HUES48 (cell line): ENCODE measurements around the gene PLLP.

ENCODE experiments used
- H3K27ac ChIP-seq: one replicate; pipeline ENCODE4 v1.7.0; 2013; ENCODE audit warnings: low read depth, low read length, inconsistent platforms
- H3K27me3 ChIP-seq: 2 replicates; pipeline ENCODE4 v1.6.1; 2013; ENCODE audit warnings: mild to moderate bottlenecking, low read length; ENCODE audit not compliant: control insufficient read depth, insufficient read depth
- H3K36me3 ChIP-seq: 2 replicates; pipeline ENCODE4 v1.6.1; 2013; ENCODE audit warnings: low read length; ENCODE audit not compliant: control insufficient read depth, insufficient read depth
- H3K4me1 ChIP-seq: 2 replicates; pipeline ENCODE4 v1.6.1; 2013; ENCODE audit warnings: mild to moderate bottlenecking, low read length; ENCODE audit not compliant: control insufficient read depth, insufficient read depth
- H3K4me3 ChIP-seq: 2 replicates; pipeline ENCODE4 v1.5.1; 2013; ENCODE audit warnings: mild to moderate bottlenecking, low read depth, low read length
- H3K9ac ChIP-seq: 2 replicates; pipeline ENCODE4 v1.6.1; 2013; ENCODE audit warnings: mild to moderate bottlenecking, low read depth, low read length, moderate library complexity
- H3K9me3 ChIP-seq: 2 replicates; pipeline ENCODE4 v1.6.1; 2013; ENCODE audit warnings: low read length; ENCODE audit not compliant: control insufficient read depth, insufficient read depth

The PLLP gene

DNA sequence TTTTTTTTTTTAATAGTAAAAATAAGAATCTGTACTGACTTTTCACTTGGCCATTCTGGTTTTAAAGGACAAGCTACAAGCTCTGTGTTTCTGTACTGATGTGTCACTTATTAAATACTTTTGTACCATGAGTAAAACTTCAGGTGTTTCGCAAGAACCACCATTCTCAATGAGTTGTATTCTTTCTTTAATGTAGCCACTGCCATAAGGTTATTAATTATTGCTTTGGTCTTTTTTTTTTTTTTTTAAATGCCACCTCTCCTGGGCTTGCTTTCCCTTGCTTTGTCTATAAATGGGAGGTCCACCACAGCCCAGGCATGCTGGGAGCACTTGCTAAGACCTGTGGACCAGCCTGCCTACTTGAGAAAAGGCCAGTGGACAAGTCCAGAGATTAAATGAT is 31.0 kb downstream of the PLLP start:
- Histone ChIP-seq H3K9me3 (no peaks in the 10 kb centered on the region), H3K9ac (no peak overlapping the region)

DNA sequence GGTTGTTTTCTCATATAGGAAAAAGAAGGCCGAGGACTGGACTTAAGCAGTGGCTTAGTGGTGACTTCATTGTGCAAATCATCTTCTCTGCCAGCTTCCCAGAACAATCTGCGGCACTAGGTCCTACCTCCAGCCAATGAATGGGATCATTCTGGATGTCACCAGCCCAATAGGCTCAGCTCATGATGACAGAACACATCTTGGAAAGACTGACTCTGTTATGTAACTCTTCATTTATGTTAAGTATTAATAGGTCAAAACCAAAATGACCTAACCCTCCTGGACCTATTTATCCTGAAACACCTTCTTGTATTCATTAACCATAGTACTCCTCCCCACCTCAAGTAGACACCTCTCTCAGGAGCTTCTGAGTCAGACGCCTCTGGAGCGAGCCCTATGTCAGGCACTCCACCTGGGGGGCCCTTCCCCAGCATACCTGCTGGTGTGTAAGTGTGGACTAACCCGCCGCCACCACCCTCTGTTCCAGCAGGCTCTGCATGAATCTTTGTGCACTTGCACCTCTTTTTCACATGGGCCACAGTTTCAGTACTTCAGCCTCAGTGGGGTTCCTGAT is 32.2 kb downstream of the PLLP start:
- no peaks in the 10 kb centered on the region for H3K4me1 ChIP-seq
- no peak overlapping the region for H3K27ac ChIP-seq
- H3K36me3 ChIP-seq = peaks cover 26% of the 10 kb centered on the region; the same call in 1 of the 2 replicates
- no peak overlapping the region for H3K4me3 ChIP-seq
- no peaks in the 10 kb centered on the region for H3K27me3 ChIP-seq
- H3K9me3 ChIP-seq = no peaks in the 10 kb centered on the region
- no peak overlapping the region for H3K9ac ChIP-seq

More for the DNA sequence above, 31.0 kb downstream of the PLLP start:
- Histone ChIP-seq H3K27ac (no peak overlapping the region), H3K36me3 (peaks cover 26% of the 10 kb centered on the region; the same call in 1 of the 2 replicates), H3K27me3 (no peaks in the 10 kb centered on the region), H3K4me1 (no peaks in the 10 kb centered on the region), H3K4me3 (no peak overlapping the region)

DNA sequence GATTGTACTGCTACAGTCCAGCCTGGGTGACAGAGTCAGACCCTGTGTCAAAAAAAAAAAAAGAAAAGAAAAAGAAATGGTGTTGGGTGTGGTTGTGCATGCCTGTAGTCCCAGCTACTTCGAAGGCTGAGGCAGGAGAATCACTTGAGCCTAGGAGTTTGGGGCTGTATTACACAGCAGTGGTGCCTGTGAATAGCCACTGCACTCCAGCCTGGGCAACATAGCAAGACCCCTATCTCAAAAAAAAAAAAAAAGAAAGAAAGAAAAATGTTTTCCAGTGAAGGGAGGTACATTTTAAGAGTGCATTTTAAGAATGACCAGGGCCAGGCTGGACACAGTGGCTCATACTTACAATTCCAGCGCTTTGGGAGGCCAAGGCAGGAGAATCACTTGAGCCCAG is 33.1 kb downstream of the PLLP start:
- Histone ChIP-seq H3K36me3 (peaks cover 26% of the 10 kb centered on the region; the same call in 1 of the 2 replicates), H3K4me1 (no peaks in the 10 kb centered on the region), H3K9me3 (no peaks in the 10 kb centered on the region), H3K27me3 (no peaks in the 10 kb centered on the region), H3K4me3 (no peak overlapping the region), H3K9ac (no peak overlapping the region), H3K27ac (no peak overlapping the region)

DNA sequence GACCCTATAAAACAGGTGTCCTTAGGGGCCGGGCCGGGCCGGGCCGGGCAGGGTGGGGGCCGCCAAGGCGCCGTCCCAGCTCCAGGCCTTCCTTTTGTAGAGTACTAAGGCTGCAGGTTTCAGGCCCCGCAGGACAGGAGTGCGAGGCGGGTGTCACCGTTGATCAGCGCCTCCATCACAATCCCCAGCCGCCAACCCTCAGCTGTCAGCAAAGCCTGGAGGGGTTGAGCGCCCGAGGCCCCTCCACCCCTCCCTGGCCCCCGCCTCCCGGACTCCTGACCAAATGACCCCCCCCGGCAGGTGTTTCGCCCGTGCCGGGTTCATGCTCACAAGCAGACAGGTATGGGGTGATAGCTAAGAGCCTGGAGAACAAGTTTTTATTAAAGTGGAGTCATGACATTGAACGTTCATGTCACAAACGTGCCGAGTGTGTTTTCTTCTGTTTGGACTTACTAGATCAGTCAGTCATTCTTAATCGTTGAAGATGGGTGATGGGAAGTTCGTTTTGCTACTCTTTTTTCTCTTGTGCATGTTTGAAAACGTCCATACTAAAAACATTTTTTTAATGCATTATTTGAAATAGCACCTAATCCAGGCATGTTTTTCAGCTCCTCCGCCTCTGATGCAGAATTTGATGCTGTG is 38.9 kb downstream of the PLLP start:
- H3K9me3 ChIP-seq = no peaks in the 10 kb centered on the region
- peak overlapping the region; percentile 15; the same call in 1 of the 2 replicates for H3K9ac ChIP-seq

DNA sequence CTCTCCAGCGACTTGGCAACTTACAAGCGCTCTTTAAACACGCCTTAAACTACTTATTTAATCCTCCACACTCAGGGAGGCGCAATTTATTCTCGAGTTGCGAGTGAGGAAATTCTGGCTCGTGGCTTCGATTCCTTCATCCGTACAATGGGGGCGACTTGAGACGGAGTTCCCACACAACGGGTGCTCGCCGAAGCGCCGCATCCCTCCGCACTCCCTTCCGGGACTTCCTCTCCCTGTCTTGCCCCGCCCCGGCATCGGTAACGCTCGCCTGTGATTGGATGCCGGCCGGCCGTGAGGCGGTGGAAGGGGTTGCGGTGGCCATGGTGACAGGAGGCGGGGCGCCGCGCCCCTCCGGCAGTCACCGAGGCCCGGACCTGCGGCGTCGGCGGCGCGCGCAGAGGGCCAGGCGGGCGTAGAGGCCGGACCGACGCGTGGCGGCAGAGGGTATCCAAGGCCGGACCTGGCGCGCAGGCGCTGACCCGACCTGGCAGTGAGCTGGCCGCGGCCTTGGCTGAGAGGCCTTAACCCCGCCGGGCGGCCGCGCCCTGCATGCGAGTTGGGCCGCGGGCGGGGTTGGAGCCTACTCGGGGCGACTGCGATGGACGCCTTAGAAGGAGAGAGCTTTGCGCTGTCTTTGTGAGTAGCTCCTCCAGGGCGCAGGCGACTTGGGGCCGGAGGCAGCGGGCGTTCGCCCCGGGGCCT is 39.6 kb downstream of the PLLP start, which contains the start of gene ARL2BP:
ARL2BP (plus strand) TSS at position 493 of the 705 bp plus-strand sequence; CDS start at position 602, 109 bp downstream.
- Histone ChIP-seq H3K4me3 (peak within 1 kb of the TSS; percentile 82), H3K9ac (peak within 1 kb of the TSS; percentile 54), H3K36me3 (peaks cover 5% of the 10 kb centered on the region), H3K4me1 (peaks cover 7% of the 10 kb centered on the region; the same call in 1 of the 2 replicates), H3K27ac (peak within 1 kb of the TSS; percentile 84), H3K9me3 (no peaks in the 10 kb centered on the region), H3K27me3 (no peaks in the 10 kb centered on the region; the same call in 1 of the 2 replicates)

More for the DNA sequence above, 38.9 kb downstream of the PLLP start:
- H3K4me1 ChIP-seq = peaks cover 7% of the 10 kb centered on the region; the same call in 1 of the 2 replicates
- no peaks in the 10 kb centered on the region; the same call in 1 of the 2 replicates for H3K27me3 ChIP-seq
- peak overlapping the region; percentile 84 for H3K27ac ChIP-seq
- H3K4me3 ChIP-seq = peak overlapping the region; percentile 82
- peaks cover 10% of the 10 kb centered on the region; the same call in 1 of the 2 replicates for H3K36me3 ChIP-seq

DNA sequence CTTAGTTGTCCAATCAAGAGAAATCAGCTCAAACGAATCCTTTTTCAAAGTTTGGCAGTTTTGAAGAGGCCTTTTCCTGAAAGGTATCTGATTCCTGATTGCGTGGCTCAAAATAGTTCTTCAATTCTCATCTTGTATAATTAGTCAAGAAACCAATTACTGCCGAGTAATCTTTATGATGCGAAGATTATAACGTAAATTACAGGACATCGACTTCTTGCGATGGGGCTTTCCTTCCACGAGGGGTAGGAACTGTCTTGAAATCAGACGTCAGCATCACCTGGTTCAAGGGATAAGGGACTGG is 40.1 kb downstream of the PLLP start:
- Histone ChIP-seq H3K4me3 (peak overlapping the region; percentile 82), H3K27ac (peak overlapping the region; percentile 81), H3K36me3 (peaks cover 10% of the 10 kb centered on the region), H3K27me3 (no peaks in the 10 kb centered on the region; the same call in 1 of the 2 replicates), H3K9me3 (no peaks in the 10 kb centered on the region), H3K9ac (peak overlapping the region; percentile 54; the same call in 1 of the 2 replicates), H3K4me1 (peaks cover 7% of the 10 kb centered on the region; the same call in 1 of the 2 replicates)

DNA sequence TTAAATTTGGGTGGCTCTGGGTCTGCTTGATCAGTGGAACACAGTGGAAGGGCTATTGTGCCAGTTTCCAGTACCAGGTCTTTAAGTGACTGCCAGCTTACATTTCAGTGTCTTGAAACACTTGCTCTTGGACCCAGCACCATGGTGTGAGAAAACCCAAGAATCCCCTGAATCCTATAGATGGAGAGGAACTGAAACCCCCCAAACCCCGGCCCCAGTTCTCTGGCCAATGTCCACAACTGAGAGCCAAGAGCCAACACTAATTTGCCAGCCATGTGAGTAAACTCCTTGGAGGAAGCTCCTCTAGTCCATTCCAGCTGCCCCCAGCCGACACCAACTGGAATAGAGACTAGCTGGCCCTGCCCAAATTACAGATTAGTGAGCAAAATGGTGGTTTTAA is 41.8 kb downstream of the PLLP start:
- no peak overlapping the region for H3K9ac ChIP-seq
- no peak overlapping the region for H3K27ac ChIP-seq
- peaks cover 7% of the 10 kb centered on the region; the same call in 1 of the 2 replicates for H3K4me1 ChIP-seq
- H3K9me3 ChIP-seq = no peaks in the 10 kb centered on the region
- H3K4me3 ChIP-seq = no peak overlapping the region
- H3K36me3 ChIP-seq = peaks cover 22% of the 10 kb centered on the region
- no peaks in the 10 kb centered on the region; the same call in 1 of the 2 replicates for H3K27me3 ChIP-seq

DNA sequence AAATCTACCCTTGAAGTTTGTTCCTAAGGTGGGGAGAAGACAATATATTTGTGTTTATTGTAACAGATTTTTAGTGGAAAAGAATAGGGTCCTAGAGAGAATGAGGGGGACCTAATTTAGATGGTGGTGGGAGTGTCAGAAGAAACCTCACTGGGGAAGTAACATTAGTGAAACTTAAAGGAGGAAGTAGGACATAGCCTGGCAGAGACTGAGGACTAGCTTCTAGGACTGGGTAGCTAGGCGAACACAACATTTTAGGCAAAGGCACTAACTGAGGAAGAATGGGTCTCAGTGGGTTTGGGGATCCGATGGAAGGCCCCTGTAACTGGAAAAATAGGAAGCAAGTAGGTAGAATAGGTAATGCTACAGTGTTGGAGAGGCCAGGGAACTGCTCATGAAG is 43.6 kb downstream of the PLLP start:
- H3K9ac ChIP-seq = no peak overlapping the region
- H3K27me3 ChIP-seq = no peaks in the 10 kb centered on the region; the same call in 1 of the 2 replicates
- H3K4me1 ChIP-seq = peaks cover 5% of the 10 kb centered on the region; the same call in 1 of the 2 replicates
- no peak overlapping the region for H3K4me3 ChIP-seq
- peaks cover 28% of the 10 kb centered on the region for H3K36me3 ChIP-seq
- H3K27ac ChIP-seq = no peak overlapping the region
- no peaks in the 10 kb centered on the region for H3K9me3 ChIP-seq

DNA sequence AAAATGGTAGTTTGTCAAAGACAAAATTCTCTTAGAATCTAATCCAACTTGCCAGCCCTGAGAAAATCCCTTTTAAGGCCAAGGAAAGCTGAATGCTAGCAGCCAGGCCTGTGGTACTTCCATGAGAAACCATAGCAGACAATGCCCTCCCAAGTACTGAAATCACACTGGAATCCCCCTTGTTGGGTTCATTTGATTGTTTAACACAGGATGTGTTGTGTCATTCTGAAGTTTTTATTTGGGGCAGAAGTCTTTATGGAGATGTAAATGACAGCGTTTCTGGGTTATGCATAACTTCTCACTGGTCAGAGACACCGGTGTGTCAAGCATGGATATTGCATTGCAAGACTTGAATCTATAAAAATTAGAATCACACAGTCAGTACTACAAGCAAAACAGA is 45.4 kb downstream of the PLLP start:
- Histone ChIP-seq H3K9ac (no peak overlapping the region), H3K4me3 (no peak overlapping the region), H3K27ac (no peak overlapping the region), H3K4me1 (no peaks in the 10 kb centered on the region), H3K36me3 (peaks cover 45% of the 10 kb centered on the region), H3K9me3 (no peaks in the 10 kb centered on the region), H3K27me3 (no peaks in the 10 kb centered on the region)

DNA sequence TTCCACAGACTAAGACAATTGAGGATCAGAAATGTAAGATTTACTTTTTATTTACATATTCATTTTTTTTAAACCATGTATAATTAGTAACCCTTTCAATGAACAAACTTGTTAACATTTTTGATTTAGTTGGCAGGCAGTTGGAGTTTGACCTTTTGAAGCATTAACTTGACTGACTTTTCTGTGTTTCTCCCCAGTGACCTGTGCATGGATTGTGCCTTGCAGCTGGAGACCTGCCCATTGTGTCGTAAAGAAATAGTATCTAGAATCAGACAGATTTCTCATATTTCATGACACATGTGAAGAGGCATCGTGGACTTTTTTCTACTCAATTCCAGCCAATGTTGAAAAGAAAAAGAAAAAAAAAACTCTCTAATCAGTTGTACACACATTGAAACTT is 45.8 kb downstream of the PLLP start:
- Histone ChIP-seq H3K9ac (no peak overlapping the region), H3K4me3 (no peak overlapping the region), H3K27me3 (no peaks in the 10 kb centered on the region), H3K9me3 (no peaks in the 10 kb centered on the region), H3K4me1 (no peaks in the 10 kb centered on the region), H3K27ac (no peak overlapping the region), H3K36me3 (peaks cover 50% of the 10 kb centered on the region)

DNA sequence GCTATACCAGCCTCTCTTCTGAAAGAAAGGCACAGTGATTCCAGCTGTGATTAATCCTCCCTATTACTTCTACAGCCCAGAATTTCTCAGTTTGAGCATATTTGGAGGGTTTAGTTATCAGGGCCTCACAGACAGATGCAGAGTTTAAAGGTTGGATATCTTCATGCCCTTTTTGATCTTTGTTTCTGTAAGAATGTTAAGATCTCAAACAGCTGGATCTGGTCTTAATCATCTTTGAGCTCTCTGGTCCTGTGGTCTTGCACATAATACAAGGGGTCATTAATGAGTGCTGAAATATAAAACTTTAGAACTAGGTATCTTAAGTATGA is 48.5 kb downstream of the PLLP start:
- Histone ChIP-seq H3K9ac (no peak overlapping the region), H3K27ac (no peak overlapping the region)

More for the DNA sequence above, 48.5 kb downstream of the PLLP start:
- H3K27me3 ChIP-seq = no peaks in the 10 kb centered on the region
- H3K4me1 ChIP-seq = no peaks in the 10 kb centered on the region
- H3K36me3 ChIP-seq = peaks cover 77% of the 10 kb centered on the region
- no peak overlapping the region for H3K4me3 ChIP-seq
- H3K9me3 ChIP-seq = no peaks in the 10 kb centered on the region
